Stimulated activated CD4-positive, alpha-beta T cell treated with anti-CD3 and anti-CD28 coated beads, Interleukin-2, amount 100 ng/mL, for 4 hours (primary cell): ENCODE data around the gene CTIF.
"Not testable (repeated sequence)": the region's sequence is repeated elsewhere in the genome, so short reads cannot be mapped to it uniquely, and the experiment has no call there.

ENCODE experiments used
- DNase-seq: peaks from one replicate; pipeline ENCODE4 v3.0.0-alpha.2; 2020; ENCODE audit warnings: low read depth

The CTIF gene

GRCh38 chr18:48868468-48869466 lies 329.9 kb downstream of the CTIF start:
- peak; percentile 8 for DNase-seq

- no peak for DNase-seq
Observed at GRCh38 chr18:48869591-48869990, 330.8 kb downstream of the CTIF start.

GRCh38 chr18:48870926-48871325 lies 332.1 kb downstream of the CTIF start:
- not testable (repeated sequence) for DNase-seq

- DNase-seq: no peak
Observed at GRCh38 chr18:48871391-48872166, 332.7 kb downstream of the CTIF start.

- DNase-seq: no peak
Observed at GRCh38 chr18:48872234-48873145, 333.7 kb downstream of the CTIF start.

GRCh38 chr18:48874233-48874632 lies 335.4 kb downstream of the CTIF start:
- DNase-seq: no peak

- DNase-seq: no peak
Observed at GRCh38 chr18:48874701-48875162, 335.9 kb downstream of the CTIF start.

- DNase-seq: no peak
Observed at GRCh38 chr18:48875314-48875941, 336.6 kb downstream of the CTIF start.

- DNase-seq: no peak
Observed at GRCh38 chr18:48875942-48876511, 337.2 kb downstream of the CTIF start.

- DNase-seq: no peak
Observed at GRCh38 chr18:48876590-48876989, 337.8 kb downstream of the CTIF start.

GRCh38 chr18:48877941-48878340 lies 339.1 kb downstream of the CTIF start:
- no peak for DNase-seq

GRCh38 chr18:48878471-48878870 lies 339.6 kb downstream of the CTIF start:
- DNase-seq: no peak

GRCh38 chr18:48879008-48879431 lies 340.2 kb downstream of the CTIF start:
- DNase-seq: no peak

- no peak for DNase-seq
Observed at GRCh38 chr18:48880931-48881330, 342.1 kb downstream of the CTIF start.

GRCh38 chr18:48882379-48882778 lies 343.5 kb downstream of the CTIF start:
- no peak for DNase-seq

- DNase-seq: no peak
Observed at GRCh38 chr18:48884306-48884705, 345.5 kb downstream of the CTIF start.

GRCh38 chr18:48884771-48885170 lies 345.9 kb downstream of the CTIF start:
- DNase-seq: no peak

GRCh38 chr18:48885266-48885923 lies 346.6 kb downstream of the CTIF start:
- no peak for DNase-seq

GRCh38 chr18:48885924-48886400 lies 347.1 kb downstream of the CTIF start:
- no peak for DNase-seq
